ENCODE measurements around the gene CALHM4.

Gene CALHM4

GRCh38 chr6:116512734-116513133 lies 40.8 kb upstream of the CALHM4 start:
- no peaks in the 10 kb centered on the region for H3K36me3 Mint-ChIP-seq (ENCODE audit: low read depth)
- H3K4me3 Mint-ChIP-seq = peak overlapping the region; percentile 40 to 64 (median 56)
- H3K4me1 Mint-ChIP-seq = peaks cover 14% of the 10 kb centered on the region
- peak overlapping the region; percentile 59 to 93 (median 90) for H3K27ac Mint-ChIP-seq
- TF ChIP-seq CTCF (IDR thresholded peaks at IDR 0.05; ENCODE audit: unreplicated experiment in 3 of 3) = no peak
- H3K27me3 Mint-ChIP-seq (ENCODE audit: low read depth) = no peaks in the 10 kb centered on the region
- peaks cover 17% of the 10 kb centered on the region for H3K9me3 Mint-ChIP-seq

GRCh38 chr6:116513224-116513875 lies 40.2 kb upstream of the CALHM4 start:
- Mint-ChIP-seq H3K4me3 (peak overlapping the region in 1 of 3 experiments; percentile 15), H3K4me1 (peaks cover 19% of the 10 kb centered on the region), H3K9me3 (peaks cover 15% of the 10 kb centered on the region), H3K36me3 (ENCODE audit: low read depth) (no peaks in the 10 kb centered on the region), H3K27ac (peak overlapping the region in 1 of 3 experiments; percentile 59), H3K27me3 (ENCODE audit: low read depth) (no peaks in the 10 kb centered on the region)
- TF ChIP-seq CTCF (IDR thresholded peaks at IDR 0.05; ENCODE audit: unreplicated experiment in 3 of 3) = no peak

DNA sequence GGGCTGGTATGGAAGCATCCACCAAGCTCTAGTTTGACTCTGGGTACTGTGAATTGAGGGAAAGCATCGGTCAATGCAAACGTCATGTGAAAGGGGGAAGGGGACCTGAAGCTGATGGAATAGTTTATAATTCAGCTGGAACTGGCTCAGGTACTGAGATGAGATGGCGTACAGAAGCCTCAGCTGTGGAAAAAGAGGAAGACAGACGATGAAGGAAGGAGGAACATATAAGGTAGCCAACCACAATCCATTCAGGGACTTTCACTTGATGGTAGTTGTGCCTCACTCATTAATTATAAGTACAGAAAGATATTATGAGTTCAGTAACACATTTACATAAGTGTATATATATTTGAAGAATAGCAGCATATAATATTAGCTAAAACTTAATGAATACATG lies 39.4 kb upstream of the CALHM4 start:
- Mint-ChIP-seq H3K4me1 (peaks cover 25% of the 10 kb centered on the region), H3K4me3 (no peak overlapping the region), H3K36me3 (ENCODE audit: low read depth) (no peaks in the 10 kb centered on the region), H3K9me3 (peaks cover 7% of the 10 kb centered on the region), H3K27me3 (ENCODE audit: low read depth) (no peaks in the 10 kb centered on the region), H3K27ac (no peak overlapping the region)
- TF ChIP-seq CTCF (IDR thresholded peaks at IDR 0.05; ENCODE audit: unreplicated experiment in 3 of 3) = no peak

- Mint-ChIP-seq H3K4me3 (no peak overlapping the region), H3K27me3 (ENCODE audit: low read depth) (no peaks in the 10 kb centered on the region), H3K27ac (no peak overlapping the region)
These were observed 38.4 kb upstream of the CALHM4 start for GRCh38 chr6:116515141-116515540.

DNA sequence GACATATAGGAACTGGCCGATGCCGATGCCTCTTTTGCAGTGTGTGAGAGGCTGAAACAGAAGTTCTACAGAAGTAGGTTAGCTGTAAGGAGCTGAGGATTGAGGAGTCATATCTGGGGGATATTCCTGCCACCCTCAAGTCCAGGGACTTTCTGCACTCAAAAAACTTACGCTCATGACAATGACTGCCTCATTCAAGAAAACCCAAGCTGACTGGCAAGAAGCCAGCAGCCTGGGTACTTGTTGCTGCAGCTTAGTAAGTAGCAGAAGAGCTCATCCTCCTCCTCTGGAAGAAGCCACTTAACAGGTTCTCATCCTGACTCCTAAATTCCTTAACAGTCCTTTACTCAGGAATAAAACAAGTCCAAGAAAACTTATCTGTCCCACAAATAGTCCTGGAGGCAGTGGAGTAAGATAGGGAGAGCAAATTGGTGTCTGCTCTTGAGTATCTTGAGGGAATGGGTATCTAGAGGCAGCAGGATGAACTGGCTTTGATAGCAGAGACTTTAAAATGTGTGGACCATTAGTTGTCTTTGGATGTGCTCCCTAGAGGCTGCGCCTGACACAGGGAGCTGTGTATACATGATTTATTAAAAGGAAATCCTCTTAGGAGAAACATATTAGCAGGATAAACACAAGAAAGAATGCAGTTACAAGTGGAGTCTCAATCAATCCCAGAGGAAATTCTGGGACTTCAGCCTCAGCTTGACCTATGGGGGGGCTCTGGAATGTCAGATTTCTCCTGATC lies 34.8 kb upstream of the CALHM4 start:
- no peak for TF ChIP-seq CTCF (IDR thresholded peaks at IDR 0.05; ENCODE audit: unreplicated experiment in 3 of 3)
- Mint-ChIP-seq H3K27ac (peak overlapping the region; percentile 3 to 61 (median 17)), H3K9me3 (no peaks in the 10 kb centered on the region), H3K4me1 (peaks cover 13% of the 10 kb centered on the region), H3K36me3 (ENCODE audit: low read depth) (no peaks in the 10 kb centered on the region), H3K4me3 (no peak overlapping the region), H3K27me3 (ENCODE audit: low read depth) (no peaks in the 10 kb centered on the region)

More at GRCh38 chr6:116515141-116515540, 38.4 kb upstream of the CALHM4 start:
- Mint-ChIP-seq H3K9me3 (no peaks in the 10 kb centered on the region), H3K36me3 (ENCODE audit: low read depth) (no peaks in the 10 kb centered on the region), H3K4me1 (peaks cover 27% of the 10 kb centered on the region)
- TF ChIP-seq CTCF (IDR thresholded peaks at IDR 0.05; ENCODE audit: unreplicated experiment in 3 of 3) = no peak
